GM12873 (cell line): Measurements from ENCODE around the gene TTLL7.

Source experiments
- TF ChIP-seq, protein P1 (sequence below): IDR thresholded peaks from 2 replicates; pipeline ENCODE4 v1.5.1; 2012; ENCODE audit warnings: low read depth, mild to moderate bottlenecking, moderate library complexity, low read length, control low read depth; ENCODE audit not compliant: insufficient read depth; ENCODE audit errors: missing control alignments

Gene TTLL7, protein sequence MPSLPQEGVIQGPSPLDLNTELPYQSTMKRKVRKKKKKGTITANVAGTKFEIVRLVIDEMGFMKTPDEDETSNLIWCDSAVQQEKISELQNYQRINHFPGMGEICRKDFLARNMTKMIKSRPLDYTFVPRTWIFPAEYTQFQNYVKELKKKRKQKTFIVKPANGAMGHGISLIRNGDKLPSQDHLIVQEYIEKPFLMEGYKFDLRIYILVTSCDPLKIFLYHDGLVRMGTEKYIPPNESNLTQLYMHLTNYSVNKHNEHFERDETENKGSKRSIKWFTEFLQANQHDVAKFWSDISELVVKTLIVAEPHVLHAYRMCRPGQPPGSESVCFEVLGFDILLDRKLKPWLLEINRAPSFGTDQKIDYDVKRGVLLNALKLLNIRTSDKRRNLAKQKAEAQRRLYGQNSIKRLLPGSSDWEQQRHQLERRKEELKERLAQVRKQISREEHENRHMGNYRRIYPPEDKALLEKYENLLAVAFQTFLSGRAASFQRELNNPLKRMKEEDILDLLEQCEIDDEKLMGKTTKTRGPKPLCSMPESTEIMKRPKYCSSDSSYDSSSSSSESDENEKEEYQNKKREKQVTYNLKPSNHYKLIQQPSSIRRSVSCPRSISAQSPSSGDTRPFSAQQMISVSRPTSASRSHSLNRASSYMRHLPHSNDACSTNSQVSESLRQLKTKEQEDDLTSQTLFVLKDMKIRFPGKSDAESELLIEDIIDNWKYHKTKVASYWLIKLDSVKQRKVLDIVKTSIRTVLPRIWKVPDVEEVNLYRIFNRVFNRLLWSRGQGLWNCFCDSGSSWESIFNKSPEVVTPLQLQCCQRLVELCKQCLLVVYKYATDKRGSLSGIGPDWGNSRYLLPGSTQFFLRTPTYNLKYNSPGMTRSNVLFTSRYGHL

DNA sequence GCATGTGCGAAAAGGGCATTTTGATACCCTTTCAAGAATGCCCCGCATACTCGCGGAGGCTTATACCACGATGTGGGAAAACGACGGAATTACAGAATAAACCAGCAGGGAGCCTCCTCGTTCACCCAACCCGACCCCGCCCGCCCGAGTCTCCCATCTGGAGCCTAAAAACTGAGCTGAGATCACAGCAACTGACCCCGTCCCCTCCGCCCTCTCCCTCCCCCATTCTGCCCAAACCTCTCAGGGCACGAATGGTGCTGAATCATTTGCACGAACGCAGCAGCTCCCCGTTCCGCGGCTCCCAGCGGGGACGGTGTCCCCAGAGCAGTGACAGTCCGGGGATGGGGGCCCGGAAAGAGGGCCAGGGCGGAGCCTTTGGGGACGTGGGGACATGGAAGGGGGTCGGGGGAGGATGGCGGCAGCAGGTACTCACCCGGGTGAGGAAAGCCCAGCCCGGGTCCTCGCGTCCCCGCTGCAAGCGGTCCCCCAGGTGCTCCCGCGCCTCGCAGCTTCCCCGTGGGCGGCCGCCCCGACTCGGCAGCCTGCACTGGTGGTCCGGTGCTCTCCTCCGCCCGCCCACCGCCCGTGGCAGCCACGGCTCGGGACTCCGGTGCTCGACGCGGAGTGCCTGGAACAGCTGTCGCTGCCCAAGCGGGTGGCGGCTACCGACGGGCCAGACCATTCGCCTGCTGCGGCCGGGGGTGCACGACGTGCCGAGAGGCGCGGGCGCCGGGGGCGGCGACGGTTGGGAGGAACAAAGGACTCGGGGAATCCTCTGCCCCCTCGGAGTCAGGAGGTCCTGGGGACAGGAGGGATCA is at the start of gene TTLL7:
Gene TTLL7 (minus strand): TSS at position 635 of the 818 bp plus-strand sequence. CDS start 46,921 bp downstream, outside the sequence.
- TF ChIP-seq, protein P1, sequence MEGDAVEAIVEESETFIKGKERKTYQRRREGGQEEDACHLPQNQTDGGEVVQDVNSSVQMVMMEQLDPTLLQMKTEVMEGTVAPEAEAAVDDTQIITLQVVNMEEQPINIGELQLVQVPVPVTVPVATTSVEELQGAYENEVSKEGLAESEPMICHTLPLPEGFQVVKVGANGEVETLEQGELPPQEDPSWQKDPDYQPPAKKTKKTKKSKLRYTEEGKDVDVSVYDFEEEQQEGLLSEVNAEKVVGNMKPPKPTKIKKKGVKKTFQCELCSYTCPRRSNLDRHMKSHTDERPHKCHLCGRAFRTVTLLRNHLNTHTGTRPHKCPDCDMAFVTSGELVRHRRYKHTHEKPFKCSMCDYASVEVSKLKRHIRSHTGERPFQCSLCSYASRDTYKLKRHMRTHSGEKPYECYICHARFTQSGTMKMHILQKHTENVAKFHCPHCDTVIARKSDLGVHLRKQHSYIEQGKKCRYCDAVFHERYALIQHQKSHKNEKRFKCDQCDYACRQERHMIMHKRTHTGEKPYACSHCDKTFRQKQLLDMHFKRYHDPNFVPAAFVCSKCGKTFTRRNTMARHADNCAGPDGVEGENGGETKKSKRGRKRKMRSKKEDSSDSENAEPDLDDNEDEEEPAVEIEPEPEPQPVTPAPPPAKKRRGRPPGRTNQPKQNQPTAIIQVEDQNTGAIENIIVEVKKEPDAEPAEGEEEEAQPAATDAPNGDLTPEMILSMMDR = no peak

DNA sequence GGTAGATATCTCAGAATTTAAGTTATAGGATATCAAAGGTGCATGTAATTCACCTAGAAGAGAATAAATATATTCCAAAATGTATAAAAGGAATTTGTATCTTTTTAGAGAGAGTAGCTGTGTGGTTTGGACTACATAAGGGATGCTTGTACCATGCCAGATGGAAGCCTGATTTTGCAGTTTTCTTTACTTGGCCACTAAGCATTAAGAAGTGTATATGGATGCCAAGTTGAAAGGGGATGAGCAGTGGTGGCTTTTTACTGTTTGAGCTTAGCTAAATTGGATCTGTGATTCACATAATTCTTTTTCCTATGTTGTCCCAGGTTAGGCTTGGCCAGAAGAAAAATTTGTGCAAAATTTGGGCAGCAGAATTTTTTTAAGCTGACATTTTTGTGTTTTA is 43.5 kb upstream of the TTLL7 start:
- TF ChIP-seq, protein P1 = no peak

DNA sequence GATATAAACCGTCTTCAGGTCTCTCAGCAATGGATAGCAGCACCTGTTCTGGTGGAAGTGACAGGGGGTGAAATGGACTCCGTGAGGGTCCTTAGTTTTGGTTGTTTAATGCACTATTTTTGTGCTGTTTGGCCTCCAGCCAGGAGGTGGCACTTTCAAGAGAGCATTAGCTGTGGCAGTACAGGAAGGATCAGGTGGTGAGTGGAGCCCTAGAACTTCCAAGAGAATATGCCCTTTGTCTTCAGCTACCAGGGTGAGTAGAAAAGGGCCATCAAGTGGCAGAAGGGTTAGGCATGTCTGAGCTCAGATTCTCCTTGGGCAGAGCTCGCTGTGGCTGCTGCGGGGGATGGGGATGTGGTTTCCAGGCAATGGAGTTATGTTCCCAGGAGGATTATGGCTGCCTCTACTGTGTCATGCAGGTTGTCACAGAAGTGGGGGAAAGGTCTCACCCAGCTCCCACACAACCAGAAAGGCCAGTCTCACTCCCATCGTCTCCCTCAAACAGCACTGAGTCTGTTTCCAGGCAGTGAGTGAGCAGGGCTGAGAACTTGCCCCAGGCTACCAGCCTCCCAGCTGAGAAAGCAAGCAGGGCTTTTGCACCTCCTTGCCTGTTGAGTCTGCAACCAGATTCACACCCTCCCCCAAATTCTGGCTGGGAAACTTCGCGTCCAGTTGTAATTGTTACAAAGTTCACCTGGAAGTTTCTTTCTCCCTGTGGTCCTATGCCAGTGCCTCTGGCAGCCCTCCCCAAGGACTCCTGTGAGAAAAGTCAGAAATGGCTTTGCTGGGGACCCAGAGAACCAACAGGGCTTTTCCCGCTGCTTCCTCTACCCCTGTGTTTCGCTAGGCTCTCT is 39.1 kb upstream of the TTLL7 start:
- TF ChIP-seq, protein P1 = no peak

DNA sequence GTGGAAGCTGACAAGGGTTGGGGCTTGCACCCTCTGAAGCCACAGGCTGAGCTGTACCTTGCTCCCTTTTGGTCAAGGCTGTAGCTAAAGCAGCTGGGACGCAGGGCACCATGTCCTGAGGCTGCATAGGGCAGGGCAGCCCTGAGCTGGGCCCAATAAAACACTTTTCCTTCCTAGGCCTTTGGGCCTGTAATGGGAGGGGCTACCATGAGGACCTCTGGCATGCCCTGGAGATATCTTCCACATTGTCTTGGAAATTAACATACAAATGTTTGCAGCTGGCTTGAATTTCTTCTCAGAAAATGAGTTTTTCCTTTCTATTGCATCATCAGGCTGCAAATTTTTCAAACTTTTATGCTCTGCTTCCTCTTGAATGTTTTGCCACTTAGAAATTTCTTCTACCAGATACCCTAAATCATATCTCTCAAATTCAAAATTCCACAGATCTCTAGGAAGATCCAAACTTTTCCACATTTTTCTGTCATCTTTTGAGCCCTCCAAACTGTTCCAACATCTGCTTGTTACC is 32.9 kb upstream of the TTLL7 start:
- TF ChIP-seq, protein P1 = no peak

DNA sequence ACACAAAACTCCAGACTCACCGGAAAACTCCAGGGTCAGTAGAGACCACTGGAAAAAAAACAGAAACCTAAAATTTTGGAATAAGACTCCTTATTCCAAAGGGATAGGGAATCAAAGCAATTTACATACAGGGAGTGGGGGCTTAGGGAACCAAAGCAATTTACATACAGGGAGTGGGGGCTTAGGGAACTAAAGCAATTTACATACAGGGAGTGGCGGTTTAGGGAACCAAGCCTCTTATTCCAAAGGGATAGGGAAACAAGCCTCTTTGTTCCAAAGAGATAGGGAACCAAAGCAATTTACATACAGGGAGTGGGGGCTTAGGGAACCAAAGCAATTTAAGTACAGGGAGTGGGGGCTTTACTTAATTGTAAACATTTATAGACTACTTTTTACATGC is 28.4 kb upstream of the TTLL7 start:
- TF ChIP-seq, protein P1 = no peak

DNA sequence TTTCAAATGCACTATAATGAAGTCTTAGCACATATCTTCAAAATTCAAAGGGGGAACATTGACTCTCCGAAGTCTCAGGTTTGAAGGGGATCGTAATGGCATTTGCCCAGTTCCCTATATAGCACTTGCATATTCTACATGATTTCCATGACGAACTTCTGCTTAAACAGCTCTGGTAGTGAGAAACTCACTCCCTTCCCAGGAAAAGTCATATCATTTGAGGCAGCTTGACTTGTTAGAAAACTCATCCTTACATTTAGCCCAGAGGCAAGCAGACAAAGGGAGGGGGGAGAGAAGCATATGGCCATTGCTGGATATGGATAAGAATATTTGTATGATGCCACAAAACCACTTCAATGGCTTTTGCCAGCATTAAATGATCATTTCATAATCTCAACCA is 27.0 kb upstream of the TTLL7 start:
- TF ChIP-seq, protein P1 = no peak
